Tibial artery (tissue), 4 donors: ENCODE results near the gene RARRES1.

Source experiments
- DNase-seq, 2 donors: peaks; one replicate each; pipeline ENCODE4 v3.0.0-alpha.2; 2019
- H3K27ac ChIP-seq, 2 donors: fragments of 200-600 bp; sonication (generic) in 1 of 2; 1 replicate in 1 of 2; 2 replicates in 1 of 2; pipeline ENCODE4 v1.5.1; 2018 to 2019; ENCODE audit warnings: mild to moderate bottlenecking in 1 of 2
- H3K27me3 ChIP-seq, 2 donors: fragments of 200-600 bp; sonication (generic) in 1 of 2; one replicate each; pipeline versions ENCODE4 v1.5.1 to v1.6.0; 2016 to 2019
- H3K36me3 ChIP-seq, 3 donors: fragments of 200-600 bp; sonication (generic) in 2 of 3; one replicate each; pipeline ENCODE4 v1.5.1; 2016 to 2019; ENCODE audit warnings: mild to moderate bottlenecking in 2 of 3
- H3K4me1 ChIP-seq, 4 donors: fragments of 200-600 bp; sonication (generic) in 2 of 4; 1 replicate in 3 of 4; 2 replicates in 1 of 4; pipeline ENCODE4 v1.5.1; 2016 to 2019
- H3K4me3 ChIP-seq, 2 donors: fragments of 200-600 bp; sonication (generic) in 1 of 2; 1 replicate in 1 of 2; 2 replicates in 1 of 2; pipeline ENCODE4 v1.5.1; 2018 to 2019; ENCODE audit warnings: mild to moderate bottlenecking in 2 of 2
- H3K9me3 ChIP-seq, 3 donors: fragments of 200-600 bp; sonication (generic) in 1 of 3; one replicate each; pipeline ENCODE4 v1.5.1; 2016 to 2019
- CTCF ChIP-seq, 2 experiments: fragments of 200-600 bp in 1 of 2; fragments of 450-650 bp in 1 of 2; IDR thresholded peaks; one replicate each; pipeline ENCODE4 v1.5.1; 2017 to 2019; ENCODE audit warnings: antibody characterized with exemption in 2 of 2, mild to moderate bottlenecking in 1 of 2, moderate library complexity in 1 of 2
- intact Hi-C: fragments of 100-400 bp; cut with DNase I; formaldehyde crosslinking; loops from one replicate; pipeline ENCODE4 v1.15.0; 2023; ENCODE audit warnings: low total_unique reads

RARRES1 gene

GRCh38 chr3:158683230-158683962, 48.9 kb downstream of the RARRES1 start:
- Histone ChIP-seq H3K27ac (no peak overlapping the region), H3K9me3 (no peaks in the 10 kb centered on the region), H3K27me3 (no peaks in the 10 kb centered on the region), H3K36me3 (peaks cover 5 to 30% (median 24%) of the 10 kb centered on the region in 3 donors), H3K4me1 (no peaks in the 10 kb centered on the region), H3K4me3 (no peak overlapping the region)
- no peak for TF ChIP-seq CTCF (IDR thresholded peaks at IDR 0.05)
- no peak for DNase-seq
- intact Hi-C loops: no loop called here

- DNase-seq: no peak
These were observed 51.4 kb downstream of the RARRES1 start for GRCh38 chr3:158680861-158681260.

GRCh38 chr3:158679547-158680000, 52.7 kb downstream of the RARRES1 start:
- H3K27me3 ChIP-seq: no peaks in the 10 kb centered on the region
- no peak for TF ChIP-seq CTCF (IDR thresholded peaks at IDR 0.05)
- H3K36me3 ChIP-seq: peaks cover 3 to 44% (median 34%) of the 10 kb centered on the region in 3 donors
- H3K4me3 ChIP-seq: no peak overlapping the region
- no peak for DNase-seq
- intact Hi-C loops: no loop called here
- no peak overlapping the region for H3K27ac ChIP-seq
- H3K4me1 ChIP-seq: no peaks in the 10 kb centered on the region
- H3K9me3 ChIP-seq: no peaks in the 10 kb centered on the region

More at GRCh38 chr3:158680861-158681260, 51.4 kb downstream of the RARRES1 start:
- Histone ChIP-seq H3K36me3 (peaks cover 5 to 44% (median 36%) of the 10 kb centered on the region in 3 donors), H3K27me3 (no peaks in the 10 kb centered on the region), H3K4me3 (no peak overlapping the region), H3K9me3 (no peaks in the 10 kb centered on the region), H3K27ac (no peak overlapping the region), H3K4me1 (no peaks in the 10 kb centered on the region)
- no peak for TF ChIP-seq CTCF (IDR thresholded peaks at IDR 0.05)
- intact Hi-C loops: no loop called here

- intact Hi-C loops: no loop called here
- H3K9me3 ChIP-seq: no peaks in the 10 kb centered on the region
- H3K36me3 ChIP-seq: peaks cover 0 to 37% (median 31%) of the 10 kb centered on the region in 3 donors
- no peak for TF ChIP-seq CTCF (IDR thresholded peaks at IDR 0.05)
- no peaks in the 10 kb centered on the region for H3K4me1 ChIP-seq
- DNase-seq: no peak
- no peak overlapping the region for H3K4me3 ChIP-seq
- H3K27me3 ChIP-seq: no peaks in the 10 kb centered on the region
- no peak overlapping the region for H3K27ac ChIP-seq
These were observed 53.6 kb downstream of the RARRES1 start for GRCh38 chr3:158678687-158679086.

- Histone ChIP-seq H3K9me3 (no peaks in the 10 kb centered on the region), H3K27me3 (no peaks in the 10 kb centered on the region), H3K4me1 (peaks cover 0 to 19% (median 0%) of the 10 kb centered on the region in 4 donors), H3K27ac (peak within 1 kb of the TSS; percentile 62 to 71), H3K36me3 (peaks cover 6 to 21% (median 16%) of the 10 kb centered on the region in 3 donors), H3K4me3 (peak within 1 kb of the TSS; percentile 52 to 56)
- DNase-seq: peak; percentile 83 to 90
- TF ChIP-seq CTCF (IDR thresholded peaks at IDR 0.05): peak; percentile 38 to 40
- intact Hi-C loops: no loop called here
These were observed 59.8 kb downstream of the RARRES1 start, which contains the start of gene LXN for GRCh38 chr3:158672215-158673176. Gene LXN, minus strand, starts transcription at chr3:158672648. Its CDS starts 170 bp downstream, at chr3:158672478.
